Neural progenitor cell (in vitro differentiated cells): ENCODE measurements around the gene LAMA1.

Source experiments
- EZH2 ChIP-seq: fragments of 200-600 bp; sonication (generic); IDR thresholded peaks from 2 replicates; pipeline ENCODE4 v1.6.1; 2017; ENCODE audit warnings: antibody characterized with exemption, mild to moderate bottlenecking, moderate library complexity
- EZH2phosphoT487 ChIP-seq: fragments of 200-600 bp; sonication (generic); IDR thresholded peaks from 2 replicates; pipeline ENCODE4 v1.6.1; 2017; ENCODE audit warnings: antibody characterized with exemption
- TF ChIP-seq, protein P1 (sequence below): fragments of 200-600 bp; sonication (generic); IDR thresholded peaks from 2 replicates; pipeline ENCODE4 v1.5.1; 2017; ENCODE audit warnings: antibody characterized with exemption, mild to moderate bottlenecking

DNA sequence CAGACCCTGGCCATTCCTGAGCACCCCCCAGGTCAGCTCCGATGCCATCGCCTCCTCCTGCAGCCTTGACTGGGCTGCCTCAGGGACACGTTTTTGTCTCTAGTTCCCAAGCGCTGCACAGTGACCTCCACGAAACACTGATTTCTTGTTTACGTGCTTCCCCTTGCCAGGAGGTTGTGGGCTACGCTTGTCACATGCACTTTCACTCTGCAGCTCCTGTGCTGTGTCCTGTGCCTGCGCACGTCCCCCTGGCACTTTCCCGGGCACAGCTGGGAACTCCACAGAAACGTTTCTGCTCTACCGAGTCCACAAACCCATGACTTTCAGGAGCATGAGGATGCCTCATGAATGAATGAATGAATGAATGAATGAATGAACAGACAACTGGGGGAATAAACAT, 160.6 kb downstream of the LAMA1 start:
- no peak for TF ChIP-seq EZH2phosphoT487
- TF ChIP-seq, protein P1, sequence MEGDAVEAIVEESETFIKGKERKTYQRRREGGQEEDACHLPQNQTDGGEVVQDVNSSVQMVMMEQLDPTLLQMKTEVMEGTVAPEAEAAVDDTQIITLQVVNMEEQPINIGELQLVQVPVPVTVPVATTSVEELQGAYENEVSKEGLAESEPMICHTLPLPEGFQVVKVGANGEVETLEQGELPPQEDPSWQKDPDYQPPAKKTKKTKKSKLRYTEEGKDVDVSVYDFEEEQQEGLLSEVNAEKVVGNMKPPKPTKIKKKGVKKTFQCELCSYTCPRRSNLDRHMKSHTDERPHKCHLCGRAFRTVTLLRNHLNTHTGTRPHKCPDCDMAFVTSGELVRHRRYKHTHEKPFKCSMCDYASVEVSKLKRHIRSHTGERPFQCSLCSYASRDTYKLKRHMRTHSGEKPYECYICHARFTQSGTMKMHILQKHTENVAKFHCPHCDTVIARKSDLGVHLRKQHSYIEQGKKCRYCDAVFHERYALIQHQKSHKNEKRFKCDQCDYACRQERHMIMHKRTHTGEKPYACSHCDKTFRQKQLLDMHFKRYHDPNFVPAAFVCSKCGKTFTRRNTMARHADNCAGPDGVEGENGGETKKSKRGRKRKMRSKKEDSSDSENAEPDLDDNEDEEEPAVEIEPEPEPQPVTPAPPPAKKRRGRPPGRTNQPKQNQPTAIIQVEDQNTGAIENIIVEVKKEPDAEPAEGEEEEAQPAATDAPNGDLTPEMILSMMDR = no peak
- no peak for TF ChIP-seq EZH2
